ENCODE data around the gene OR2C3.

OR2C3 gene

DNA sequence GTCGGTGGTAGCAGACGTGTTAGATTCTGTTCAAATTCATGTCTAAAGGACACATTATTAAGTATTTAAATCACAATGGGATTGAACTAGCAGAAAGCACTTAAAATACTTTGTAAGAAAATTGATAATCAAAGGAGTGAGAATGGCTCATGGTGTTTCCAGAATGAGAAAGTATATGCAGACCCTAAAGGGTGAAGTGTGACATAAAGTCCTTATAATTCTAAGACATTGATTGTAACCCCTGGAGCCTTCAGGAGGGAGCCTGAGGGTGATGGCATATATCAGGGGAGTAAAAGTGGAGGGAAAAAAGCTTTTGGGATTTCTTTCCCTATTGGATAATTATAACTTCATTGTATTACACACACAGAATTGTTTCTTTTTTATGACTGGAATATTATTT lies at the start of gene OR2C3:
Gene OR2C3, minus strand, starts transcription at position 101 of the 400 bp plus-strand sequence. CDS start 3,929 bp downstream, outside the sequence.
- H3K4me3 Mint-ChIP-seq, result no peak within 1 kb of the TSS
- no peaks in the 10 kb centered on the region for H3K9me3 Mint-ChIP-seq
- H3K36me3 Mint-ChIP-seq (ENCODE audit: low read depth), result no peaks in the 10 kb centered on the region
- DNase-seq, result no peak
- H3K4me1 Mint-ChIP-seq (ENCODE audit: low read depth), result peaks cover 5% of the 10 kb centered on the region
- no peak within 1 kb of the TSS for H3K27ac Mint-ChIP-seq
- peaks cover 20% of the 10 kb centered on the region for H3K27me3 Mint-ChIP-seq

DNA sequence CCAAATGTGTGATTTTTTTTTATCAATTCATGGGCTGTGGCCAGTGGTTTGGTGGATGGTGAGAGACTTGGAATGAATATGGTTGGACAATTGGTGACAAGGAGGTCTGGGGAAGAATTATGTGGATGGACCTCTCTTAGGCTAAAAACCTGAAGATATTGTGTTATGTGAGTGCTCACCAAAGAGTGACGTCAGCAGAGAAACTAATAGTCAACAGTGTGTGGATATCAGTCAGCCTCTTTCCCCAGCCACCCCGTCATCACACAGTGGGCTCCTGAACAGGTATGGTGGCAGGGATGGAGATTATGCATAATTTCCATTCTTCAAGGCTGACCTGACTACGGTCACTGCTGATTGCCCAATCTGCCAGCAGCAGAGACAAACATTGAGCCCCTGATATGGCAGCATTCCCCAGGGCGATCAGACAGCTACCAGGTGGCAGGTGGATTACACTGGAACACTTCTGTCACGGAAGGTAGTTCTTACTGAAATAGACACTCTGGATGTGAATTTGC lies 42.8 kb upstream of the OR2C3 start:
- Mint-ChIP-seq H3K4me1 (ENCODE audit: low read depth) (no peaks in the 10 kb centered on the region), H3K27ac (no peak overlapping the region), H3K9me3 (no peaks in the 10 kb centered on the region), H3K4me3 (no peak overlapping the region), H3K27me3 (peaks cover 5% of the 10 kb centered on the region), H3K36me3 (ENCODE audit: low read depth) (no peaks in the 10 kb centered on the region)
- DNase-seq, result no peak

DNA sequence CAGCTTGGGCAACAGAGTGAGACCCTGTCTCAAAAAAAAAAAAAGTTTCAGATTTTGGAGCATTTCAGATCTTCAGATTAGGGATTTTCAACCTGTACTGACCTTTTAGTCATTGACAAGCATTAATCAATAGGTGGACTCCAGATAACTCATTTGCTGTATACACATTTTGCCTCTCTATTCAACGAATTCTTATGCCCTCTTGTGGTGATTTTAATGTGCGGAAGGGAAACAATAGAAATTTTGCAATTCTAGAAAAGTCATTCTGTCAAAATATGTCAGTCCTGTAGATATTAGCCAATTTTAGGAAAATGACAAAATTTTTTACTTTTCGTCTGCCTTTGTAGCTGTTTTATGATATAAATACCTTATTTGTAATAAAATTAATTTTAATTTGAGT lies 40.3 kb upstream of the OR2C3 start:
- peaks cover 13% of the 10 kb centered on the region for H3K27me3 Mint-ChIP-seq
- peaks cover 4% of the 10 kb centered on the region for H3K9me3 Mint-ChIP-seq
- H3K27ac Mint-ChIP-seq, result no peak overlapping the region
- DNase-seq, result no peak
- no peaks in the 10 kb centered on the region for H3K36me3 Mint-ChIP-seq (ENCODE audit: low read depth)
- H3K4me3 Mint-ChIP-seq, result no peak overlapping the region
- H3K4me1 Mint-ChIP-seq (ENCODE audit: low read depth), result no peaks in the 10 kb centered on the region

DNA sequence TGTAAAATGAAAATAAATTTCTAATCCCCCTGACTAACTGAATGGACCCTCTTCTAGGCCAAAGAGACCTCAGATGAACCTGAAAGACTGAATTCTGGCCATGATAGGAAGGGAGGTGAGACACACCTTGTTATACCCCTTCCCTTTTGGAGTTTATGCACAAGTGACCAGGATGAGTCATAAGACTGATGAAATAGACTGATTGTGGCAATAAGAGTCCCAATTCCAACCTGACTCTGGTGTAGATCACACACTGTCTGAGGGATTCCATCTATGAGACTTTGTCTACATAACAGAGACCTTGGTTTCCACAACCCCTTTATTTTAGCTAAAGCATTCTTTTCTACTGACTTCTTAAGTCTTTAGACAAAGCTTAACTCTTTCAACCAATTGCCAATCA lies 38.4 kb upstream of the OR2C3 start:
- Mint-ChIP-seq H3K27ac (no peak overlapping the region), H3K4me3 (no peak overlapping the region), H3K9me3 (peaks cover 11% of the 10 kb centered on the region), H3K4me1 (ENCODE audit: low read depth) (no peaks in the 10 kb centered on the region), H3K27me3 (peaks cover 13% of the 10 kb centered on the region), H3K36me3 (ENCODE audit: low read depth) (no peaks in the 10 kb centered on the region)
- DNase-seq, result no peak

DNA sequence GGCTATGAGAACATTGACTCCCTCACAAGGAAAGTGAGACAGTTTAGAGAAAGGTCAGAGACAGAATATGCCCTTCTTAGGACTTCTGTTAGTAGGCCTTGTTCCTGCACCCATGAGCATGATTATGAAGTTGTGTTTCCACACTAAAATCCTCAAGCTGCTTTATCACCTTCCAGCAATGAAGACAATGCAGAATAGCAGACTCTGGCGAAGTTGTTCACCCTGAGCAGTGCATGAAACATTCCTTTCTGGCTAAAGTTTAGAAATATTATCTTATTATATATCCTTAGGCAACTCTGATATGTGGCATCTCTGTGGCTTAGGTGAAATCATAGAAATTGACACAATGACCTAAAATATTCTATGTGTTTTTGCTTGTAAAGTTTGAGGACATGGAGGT lies 38.0 kb upstream of the OR2C3 start:
- Mint-ChIP-seq H3K9me3 (peaks cover 13% of the 10 kb centered on the region), H3K27me3 (peaks cover 13% of the 10 kb centered on the region), H3K36me3 (ENCODE audit: low read depth) (no peaks in the 10 kb centered on the region), H3K4me1 (ENCODE audit: low read depth) (no peaks in the 10 kb centered on the region), H3K27ac (no peak overlapping the region), H3K4me3 (no peak overlapping the region)
- DNase-seq, result no peak

DNA sequence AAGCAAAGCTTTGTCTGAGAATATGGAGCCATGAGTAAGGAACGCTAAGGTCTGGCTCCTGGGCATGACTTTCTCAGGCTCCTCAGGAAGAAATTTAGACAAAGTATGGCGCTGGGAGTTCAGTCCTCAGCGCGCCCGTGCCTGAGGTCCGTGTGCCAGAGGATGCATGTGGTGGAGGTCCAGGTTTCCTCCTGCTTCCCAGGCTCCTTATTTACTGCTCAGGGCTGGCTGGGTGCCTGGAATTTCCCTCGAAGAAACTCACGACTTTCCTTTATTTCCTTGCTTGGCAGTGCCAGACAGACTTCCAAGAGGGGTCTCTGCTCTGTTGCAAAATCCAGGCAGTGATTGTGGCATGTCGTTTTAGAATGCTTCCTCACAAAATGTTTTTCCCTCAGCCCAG lies 26.0 kb upstream of the OR2C3 start:
- peaks cover 3% of the 10 kb centered on the region for H3K27me3 Mint-ChIP-seq
- H3K27ac Mint-ChIP-seq, result no peak overlapping the region
- no peak for DNase-seq
- H3K9me3 Mint-ChIP-seq, result no peaks in the 10 kb centered on the region
- no peaks in the 10 kb centered on the region for H3K36me3 Mint-ChIP-seq (ENCODE audit: low read depth)
- H3K4me1 Mint-ChIP-seq (ENCODE audit: low read depth), result peaks cover 10% of the 10 kb centered on the region
- no peak overlapping the region for H3K4me3 Mint-ChIP-seq

DNA sequence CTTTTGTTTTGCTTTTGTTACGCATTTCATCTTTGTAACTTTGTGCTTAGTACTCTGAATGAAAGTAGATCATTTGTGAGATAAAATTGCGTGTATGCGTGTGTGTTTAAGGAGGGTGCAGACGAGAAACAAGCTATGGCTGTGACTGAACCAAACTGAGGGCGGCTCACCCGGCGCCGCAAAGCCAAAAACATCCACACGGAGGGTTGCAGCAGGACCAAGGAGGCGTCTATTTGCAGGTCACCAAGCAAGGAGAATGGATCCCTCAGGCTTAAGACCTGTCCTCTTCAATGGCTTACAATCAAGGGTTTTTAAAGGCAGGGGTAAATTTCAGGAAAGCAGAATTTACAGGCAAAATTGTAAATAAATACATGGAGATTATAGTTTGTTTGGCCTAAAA lies 25.5 kb upstream of the OR2C3 start:
- peaks cover 3% of the 10 kb centered on the region for H3K27me3 Mint-ChIP-seq
- peaks cover 10% of the 10 kb centered on the region for H3K4me1 Mint-ChIP-seq (ENCODE audit: low read depth)

DNA sequence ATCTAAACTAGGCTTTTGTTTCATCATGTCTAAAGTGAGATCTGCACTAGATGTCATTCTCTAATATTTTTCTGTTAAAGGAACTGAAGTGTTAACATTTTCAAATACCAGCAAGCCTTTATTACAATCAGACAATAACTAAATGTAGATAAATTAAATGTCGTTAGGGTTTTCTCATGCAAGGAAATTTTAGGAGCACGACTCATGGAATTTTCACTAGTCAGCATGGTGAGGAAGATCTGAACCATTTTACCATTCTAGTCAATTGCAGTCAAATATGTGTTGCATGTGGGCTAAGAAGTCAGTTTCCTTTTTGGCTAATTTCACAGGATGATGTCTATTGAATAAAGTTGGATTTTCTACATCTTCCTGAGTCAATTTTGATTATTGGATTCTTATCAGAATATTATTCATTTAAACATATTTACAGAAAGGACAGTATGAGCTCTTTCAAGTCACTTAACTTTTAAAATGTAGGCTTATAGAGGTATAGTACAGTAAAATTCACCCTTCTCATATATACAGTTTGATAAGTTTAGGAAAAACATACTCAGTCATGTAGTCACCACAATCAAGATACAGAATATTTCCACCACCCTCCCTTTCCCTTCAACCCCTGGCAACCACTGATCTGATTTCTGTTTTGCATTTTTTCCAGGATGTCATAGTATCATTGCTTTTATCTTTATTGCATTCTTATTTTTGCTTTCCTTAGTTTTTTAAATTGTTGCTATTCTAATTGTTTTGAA lies 21.9 kb upstream of the OR2C3 start:
- Mint-ChIP-seq H3K4me3 (no peak overlapping the region), H3K9me3 (no peaks in the 10 kb centered on the region), H3K27ac (no peak overlapping the region), H3K36me3 (ENCODE audit: low read depth) (no peaks in the 10 kb centered on the region), H3K4me1 (ENCODE audit: low read depth) (peaks cover 10% of the 10 kb centered on the region), H3K27me3 (peaks cover 3% of the 10 kb centered on the region)
- no peak for DNase-seq

More for the DNA sequence above, 25.5 kb upstream of the OR2C3 start:
- no peak for DNase-seq
- Mint-ChIP-seq H3K36me3 (ENCODE audit: low read depth) (no peaks in the 10 kb centered on the region), H3K4me3 (no peak overlapping the region), H3K27ac (no peak overlapping the region), H3K9me3 (no peaks in the 10 kb centered on the region)

DNA sequence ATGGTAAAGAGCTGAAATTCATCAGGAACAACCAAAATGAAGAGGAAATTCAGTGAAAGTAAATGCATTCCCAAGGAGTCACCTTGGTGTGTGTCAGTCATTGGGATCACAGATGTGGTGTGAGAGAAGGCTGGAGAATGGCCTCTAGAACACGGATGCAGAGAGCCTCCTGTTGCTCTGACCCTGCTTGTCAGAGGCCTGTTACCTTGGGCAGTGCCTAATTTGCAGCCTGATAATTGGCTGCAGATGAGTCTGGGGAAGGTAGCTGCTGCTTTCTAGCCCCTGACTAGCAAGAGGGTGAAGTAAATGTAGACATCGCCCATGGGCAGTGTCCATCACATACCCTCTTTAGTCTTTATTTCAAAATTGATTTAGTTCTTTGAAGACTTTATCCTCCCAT lies 16.0 kb upstream of the OR2C3 start:
- Mint-ChIP-seq H3K27ac (no peak overlapping the region), H3K27me3 (peaks cover 26% of the 10 kb centered on the region), H3K4me3 (no peak overlapping the region), H3K36me3 (ENCODE audit: low read depth) (no peaks in the 10 kb centered on the region), H3K9me3 (no peaks in the 10 kb centered on the region), H3K4me1 (ENCODE audit: low read depth) (peaks cover 11% of the 10 kb centered on the region)
- no peak for DNase-seq

DNA sequence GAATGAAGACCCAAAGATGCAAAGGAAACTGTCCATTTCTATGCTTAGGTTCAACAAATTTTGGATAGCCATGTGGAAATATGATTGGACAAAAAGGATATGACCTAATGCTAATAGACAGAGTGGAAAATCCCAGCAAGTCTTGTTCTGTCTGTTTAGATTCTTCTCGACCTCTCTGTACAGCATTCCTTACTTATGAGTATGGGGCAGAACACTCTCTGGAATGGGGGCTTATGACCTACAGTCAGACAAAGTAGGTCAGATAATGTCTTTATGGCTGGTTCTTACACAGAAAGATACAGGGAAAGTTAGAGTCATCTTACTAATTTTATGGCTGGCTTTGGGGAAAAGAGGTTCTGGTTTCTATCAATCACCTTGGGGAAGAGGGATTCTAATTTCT lies 15.5 kb upstream of the OR2C3 start:
- Mint-ChIP-seq H3K4me1 (ENCODE audit: low read depth) (peaks cover 11% of the 10 kb centered on the region), H3K4me3 (no peak overlapping the region), H3K27ac (no peak overlapping the region), H3K27me3 (peaks cover 30% of the 10 kb centered on the region), H3K9me3 (no peaks in the 10 kb centered on the region), H3K36me3 (ENCODE audit: low read depth) (no peaks in the 10 kb centered on the region)
- no peak for DNase-seq

DNA sequence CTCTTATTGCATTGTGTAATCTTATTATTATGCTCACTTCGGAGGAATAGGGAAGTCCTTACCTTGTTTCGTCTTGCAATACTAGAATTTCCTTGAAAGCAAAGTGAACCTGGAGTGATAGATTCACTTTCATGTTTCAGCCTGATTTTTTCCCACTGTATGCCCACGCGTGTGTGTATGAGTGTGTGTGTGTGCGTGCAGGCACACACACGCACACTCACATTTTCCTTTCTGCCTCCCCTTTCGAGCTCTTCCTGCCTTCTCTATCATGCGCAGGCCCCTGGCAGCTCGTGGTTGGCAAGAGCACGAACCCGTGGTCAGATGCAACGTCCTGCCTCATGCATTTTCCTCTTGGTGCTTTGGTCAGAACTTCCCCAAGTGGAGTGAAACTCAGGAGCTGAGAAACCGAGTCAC lies 12.5 kb upstream of the OR2C3 start, which contains the start of gene GCSAML:
Gene GCSAML, plus strand, starts transcription at position 366 of the 414 bp plus-strand sequence. CDS start 58 bp downstream, outside the sequence.
- Mint-ChIP-seq H3K27ac (no peak within 1 kb of the TSS), H3K9me3 (no peaks in the 10 kb centered on the region), H3K27me3 (peaks cover 46% of the 10 kb centered on the region), H3K4me1 (ENCODE audit: low read depth) (peaks cover 11% of the 10 kb centered on the region), H3K36me3 (ENCODE audit: low read depth) (no peaks in the 10 kb centered on the region), H3K4me3 (no peak within 1 kb of the TSS)
- no peak for DNase-seq

DNA sequence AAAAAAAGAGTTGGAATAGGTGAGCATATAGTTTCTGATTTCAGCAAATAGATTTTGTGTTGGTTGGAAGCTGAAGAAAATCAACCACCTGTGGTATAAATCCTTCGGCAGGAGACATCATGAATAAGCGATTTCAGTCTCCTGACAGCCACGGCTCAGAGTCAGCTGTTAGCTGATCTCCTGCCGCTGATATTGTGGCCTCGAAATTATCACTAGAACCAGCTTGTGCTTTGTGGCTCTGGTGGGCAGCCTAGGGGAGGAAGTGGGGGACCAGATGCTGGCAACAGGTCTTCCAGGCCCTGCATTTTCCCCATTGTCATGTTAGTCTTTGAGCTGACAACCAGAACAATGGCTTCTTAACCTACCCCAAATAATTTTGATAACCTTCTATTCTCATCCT lies 11.9 kb upstream of the OR2C3 start:
- no peak overlapping the region for H3K27ac Mint-ChIP-seq
- no peaks in the 10 kb centered on the region for H3K9me3 Mint-ChIP-seq
- H3K4me3 Mint-ChIP-seq, result no peak overlapping the region
- DNase-seq, result no peak
- H3K36me3 Mint-ChIP-seq (ENCODE audit: low read depth), result no peaks in the 10 kb centered on the region
- H3K27me3 Mint-ChIP-seq, result peaks cover 46% of the 10 kb centered on the region
- H3K4me1 Mint-ChIP-seq (ENCODE audit: low read depth), result peaks cover 11% of the 10 kb centered on the region

DNA sequence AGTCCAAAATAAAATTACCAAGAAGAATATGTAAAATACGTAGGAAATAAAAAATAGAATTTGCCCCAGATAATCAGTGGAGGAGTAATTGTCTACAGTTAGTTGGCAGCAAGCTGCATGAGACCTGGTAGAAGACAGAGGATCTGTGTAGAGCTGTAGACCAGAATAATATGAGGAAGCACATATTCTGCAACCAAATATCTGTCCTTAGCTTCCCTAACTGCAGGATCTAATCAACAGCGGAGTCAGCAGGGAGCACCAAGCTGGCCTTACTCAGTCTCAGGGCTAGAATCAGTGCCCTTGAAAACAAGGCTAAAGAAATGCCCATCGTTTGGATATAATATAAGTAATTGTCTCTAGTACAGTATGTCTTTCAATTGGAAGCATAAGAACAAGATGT lies 6.6 kb upstream of the OR2C3 start:
- Mint-ChIP-seq H3K9me3 (no peaks in the 10 kb centered on the region), H3K27ac (no peak overlapping the region), H3K4me3 (no peak overlapping the region), H3K4me1 (ENCODE audit: low read depth) (no peaks in the 10 kb centered on the region), H3K27me3 (peaks cover 48% of the 10 kb centered on the region), H3K36me3 (ENCODE audit: low read depth) (no peaks in the 10 kb centered on the region)
- no peak for DNase-seq

DNA sequence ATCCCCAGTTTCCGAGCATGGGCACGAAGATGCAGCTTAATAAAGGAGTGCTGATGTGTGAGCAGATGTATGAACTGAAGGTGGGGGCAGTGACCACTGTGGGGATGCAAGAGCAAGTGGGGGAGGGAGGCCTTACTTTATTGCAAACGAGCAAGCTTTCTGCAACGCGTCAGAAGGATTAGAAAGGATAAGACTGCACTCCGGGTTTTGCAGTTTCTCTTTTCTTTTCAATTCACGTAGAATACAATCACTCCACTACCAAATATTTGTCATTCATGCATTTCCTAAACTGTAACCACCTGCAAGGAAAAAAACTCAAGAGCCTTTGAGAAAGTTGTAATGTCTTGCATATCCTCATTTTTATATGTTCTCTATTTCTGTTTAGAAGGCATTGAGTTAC lies 4.3 kb upstream of the OR2C3 start:
- peaks cover 32% of the 10 kb centered on the region for H3K27me3 Mint-ChIP-seq

DNA sequence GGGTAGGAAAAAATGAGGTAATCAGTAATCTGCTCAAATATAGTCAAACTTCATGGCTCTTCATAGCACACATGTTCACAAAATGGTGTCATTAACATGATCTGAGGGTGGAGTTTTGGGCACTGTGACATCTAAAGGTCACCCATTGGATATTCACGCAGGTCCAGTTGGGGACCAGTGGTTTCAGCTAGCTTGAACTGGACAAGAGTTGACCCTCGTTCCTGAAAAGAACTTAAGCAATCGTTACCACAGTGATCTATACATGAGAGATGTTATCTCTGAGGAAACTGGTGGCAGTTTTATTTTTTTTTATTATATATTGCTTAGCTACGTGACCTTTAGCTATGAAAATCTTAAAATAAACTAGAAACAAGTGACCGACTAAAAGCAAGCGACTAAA lies 3.0 kb upstream of the OR2C3 start:
- no peak overlapping the region for H3K27ac Mint-ChIP-seq
- peaks cover 26% of the 10 kb centered on the region for H3K27me3 Mint-ChIP-seq
- no peak for DNase-seq
- no peaks in the 10 kb centered on the region for H3K9me3 Mint-ChIP-seq
- H3K36me3 Mint-ChIP-seq (ENCODE audit: low read depth), result no peaks in the 10 kb centered on the region
- H3K4me1 Mint-ChIP-seq (ENCODE audit: low read depth), result peaks cover 5% of the 10 kb centered on the region
- H3K4me3 Mint-ChIP-seq, result no peak overlapping the region

More for the DNA sequence above, 4.3 kb upstream of the OR2C3 start:
- H3K36me3 Mint-ChIP-seq (ENCODE audit: low read depth), result no peaks in the 10 kb centered on the region
- peaks cover 2% of the 10 kb centered on the region for H3K4me1 Mint-ChIP-seq (ENCODE audit: low read depth)
- H3K27ac Mint-ChIP-seq, result no peak overlapping the region
- H3K9me3 Mint-ChIP-seq, result no peaks in the 10 kb centered on the region
- no peak overlapping the region for H3K4me3 Mint-ChIP-seq
- DNase-seq, result no peak
